Measurements from ENCODE around the gene HORMAD2.

HORMAD2 gene, protein sequence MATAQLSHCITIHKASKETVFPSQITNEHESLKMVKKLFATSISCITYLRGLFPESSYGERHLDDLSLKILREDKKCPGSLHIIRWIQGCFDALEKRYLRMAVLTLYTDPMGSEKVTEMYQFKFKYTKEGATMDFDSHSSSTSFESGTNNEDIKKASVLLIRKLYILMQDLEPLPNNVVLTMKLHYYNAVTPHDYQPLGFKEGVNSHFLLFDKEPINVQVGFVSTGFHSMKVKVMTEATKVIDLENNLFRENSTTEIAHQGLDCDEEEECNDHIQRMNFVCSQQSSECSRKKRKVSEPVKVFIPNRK

DNA sequence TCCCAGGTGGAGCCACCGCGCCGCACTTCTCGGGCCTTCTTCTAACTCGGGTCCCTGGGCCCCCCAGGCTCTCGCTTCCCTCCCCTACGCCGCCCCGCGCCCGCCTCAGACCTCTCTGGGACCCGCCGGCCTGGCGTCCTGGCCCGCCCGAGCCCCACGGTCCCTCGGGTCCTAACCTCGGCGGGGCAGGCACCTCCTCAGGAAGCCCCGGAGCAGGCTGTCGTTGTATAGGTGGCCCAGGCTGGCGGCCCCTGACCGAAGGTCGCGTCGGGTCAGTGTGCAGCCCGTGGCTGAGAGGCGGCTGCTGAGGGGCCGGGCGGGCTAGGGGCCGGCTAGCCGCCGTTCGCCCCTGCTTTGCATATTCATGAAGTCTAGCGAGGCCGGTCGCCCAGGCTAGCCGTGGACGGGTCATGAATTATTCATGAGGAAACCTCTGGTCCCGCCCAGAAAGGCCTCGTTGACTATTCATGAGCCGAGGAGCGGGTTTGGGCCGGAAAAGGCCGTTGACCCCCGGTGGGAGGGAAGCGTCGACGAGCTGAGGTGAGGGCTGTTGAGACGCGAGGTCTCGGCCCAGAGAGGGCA, at the start of gene HORMAD2:
Gene HORMAD2, plus strand, starts transcription at position 513 of the 582 bp plus-strand sequence. CDS start 13,489 bp downstream, outside the sequence.
- no peak for DNase-seq

DNA sequence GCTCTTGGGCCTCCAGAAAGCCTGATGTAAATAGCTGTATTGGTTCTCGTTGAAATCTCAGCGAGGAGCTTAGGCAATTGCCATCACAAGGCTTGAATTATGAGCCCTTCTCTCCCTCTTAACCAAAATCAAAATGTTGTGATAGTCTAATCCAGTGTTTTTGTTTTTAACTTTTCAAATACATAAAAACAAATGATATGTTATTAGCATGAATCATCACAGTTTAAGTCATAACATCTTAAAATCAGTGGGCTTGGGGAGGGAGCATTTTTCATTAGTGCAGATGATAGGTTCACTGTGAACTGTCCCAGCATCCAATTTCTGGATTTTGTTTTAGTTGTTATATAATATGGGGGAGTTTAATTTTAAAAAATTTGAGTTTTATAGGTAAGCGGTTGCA, 48.9 kb upstream of the HORMAD2 start:
- DNase-seq, result no peak

DNA sequence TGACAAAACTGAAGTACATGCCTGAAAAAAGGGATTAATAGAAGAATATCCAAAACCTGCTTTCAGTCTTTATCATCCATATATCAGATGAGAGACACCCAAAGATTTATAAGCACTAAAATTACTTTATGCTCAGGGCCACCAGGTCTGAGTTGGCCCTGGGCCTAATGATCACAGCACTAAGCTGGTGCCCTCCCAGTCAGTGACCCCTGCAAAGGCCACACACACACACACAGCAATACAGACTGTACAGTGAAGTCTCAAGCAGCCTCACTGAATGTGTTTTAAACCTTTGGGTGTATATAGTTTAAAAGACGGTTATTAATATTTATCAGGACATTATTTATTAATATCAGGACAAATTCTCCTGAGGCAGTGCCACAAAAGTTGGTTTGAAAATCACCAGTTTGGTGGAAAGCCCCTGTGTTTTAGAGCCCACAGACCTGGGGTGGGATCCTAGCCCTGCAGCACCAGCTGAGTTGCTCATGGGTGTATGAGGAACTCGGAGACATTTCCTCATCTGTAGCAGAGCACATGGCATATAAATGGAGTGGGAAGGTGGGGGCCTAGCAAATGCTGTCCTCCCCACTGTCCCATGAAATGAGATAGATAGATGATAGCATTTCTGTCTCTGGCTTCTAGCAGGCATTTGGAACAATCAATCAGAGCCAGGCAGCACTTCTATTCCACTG, 48.4 kb upstream of the HORMAD2 start:
- DNase-seq, result no peak

DNA sequence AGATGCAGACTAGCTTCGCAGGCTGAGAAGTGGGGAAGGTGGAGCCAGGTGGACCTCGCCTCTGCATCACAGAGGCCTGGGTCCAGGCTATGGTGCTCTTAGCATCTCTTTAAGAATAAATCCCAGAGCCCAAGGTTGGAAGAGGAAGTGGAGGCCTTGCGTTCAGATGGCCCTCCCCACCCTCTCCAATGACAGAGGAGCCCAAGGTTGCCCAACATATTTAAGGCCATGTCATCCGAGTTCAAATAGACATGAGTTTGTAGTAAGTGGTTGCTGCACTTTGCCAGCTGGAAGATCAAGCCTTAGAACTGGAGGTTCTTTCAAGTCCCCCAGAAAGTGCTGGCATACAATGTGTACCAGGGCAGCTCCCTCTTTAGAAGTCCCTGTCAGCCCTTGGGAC, 47.1 kb upstream of the HORMAD2 start:
- DNase-seq, result no peak

DNA sequence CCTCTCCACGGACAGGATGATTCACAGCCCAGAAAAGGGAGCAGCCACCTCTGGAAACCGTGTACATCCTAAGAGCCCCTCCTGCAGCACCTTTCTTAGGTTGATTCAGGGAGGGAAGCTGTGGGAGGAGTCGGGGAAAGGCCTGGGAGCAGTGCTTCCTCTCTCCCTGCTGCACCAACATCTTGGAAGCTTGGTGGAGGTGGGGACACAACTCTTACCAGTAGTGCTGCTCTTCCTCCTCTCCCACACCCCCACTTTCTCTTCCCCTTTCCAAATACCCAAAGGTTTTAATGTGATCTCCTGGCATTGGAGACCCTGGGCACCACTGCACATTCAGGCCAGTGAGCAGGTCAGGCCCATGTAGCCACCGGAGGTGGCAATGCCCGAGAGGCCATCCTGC, 46.4 kb upstream of the HORMAD2 start:
- no peak for DNase-seq

DNA sequence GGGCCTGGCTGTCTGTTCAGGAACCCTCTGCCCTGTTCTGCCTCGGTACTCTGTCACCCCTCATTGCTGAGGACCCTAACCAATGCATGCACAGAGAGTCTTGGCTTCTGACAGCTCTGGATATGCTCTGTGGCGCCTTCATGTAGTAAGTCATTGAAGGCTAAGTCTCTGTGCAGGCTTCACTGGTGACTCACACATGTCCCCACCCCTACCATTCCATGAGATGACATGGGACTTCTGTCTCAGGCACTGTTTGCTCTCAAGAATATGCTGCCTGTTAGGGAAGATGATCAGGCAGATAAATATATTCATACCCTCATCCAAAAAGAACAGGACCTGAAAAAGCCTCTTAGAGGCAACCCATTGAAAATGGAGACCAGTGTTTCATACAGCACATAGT, 43.6 kb upstream of the HORMAD2 start:
- no peak for DNase-seq

DNA sequence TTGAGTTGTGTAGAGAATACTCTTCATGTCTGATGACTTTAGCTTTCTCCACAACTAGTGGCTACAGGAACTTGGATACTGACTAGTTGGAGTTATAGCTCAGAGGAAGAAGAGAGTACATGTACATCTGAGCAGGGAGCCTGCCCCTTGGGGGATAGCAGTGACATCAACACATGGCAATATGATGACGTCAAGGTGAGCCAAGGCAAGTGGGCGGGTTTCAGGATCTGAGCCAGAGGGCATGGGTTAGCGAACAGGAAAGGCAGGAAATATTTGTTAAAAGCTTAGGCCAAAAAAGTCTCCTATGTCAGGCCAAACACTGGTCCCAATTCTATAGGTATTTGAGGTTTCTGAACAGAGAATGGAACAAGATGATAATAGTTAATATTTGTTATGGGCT, 42.0 kb upstream of the HORMAD2 start:
- no peak for DNase-seq

DNA sequence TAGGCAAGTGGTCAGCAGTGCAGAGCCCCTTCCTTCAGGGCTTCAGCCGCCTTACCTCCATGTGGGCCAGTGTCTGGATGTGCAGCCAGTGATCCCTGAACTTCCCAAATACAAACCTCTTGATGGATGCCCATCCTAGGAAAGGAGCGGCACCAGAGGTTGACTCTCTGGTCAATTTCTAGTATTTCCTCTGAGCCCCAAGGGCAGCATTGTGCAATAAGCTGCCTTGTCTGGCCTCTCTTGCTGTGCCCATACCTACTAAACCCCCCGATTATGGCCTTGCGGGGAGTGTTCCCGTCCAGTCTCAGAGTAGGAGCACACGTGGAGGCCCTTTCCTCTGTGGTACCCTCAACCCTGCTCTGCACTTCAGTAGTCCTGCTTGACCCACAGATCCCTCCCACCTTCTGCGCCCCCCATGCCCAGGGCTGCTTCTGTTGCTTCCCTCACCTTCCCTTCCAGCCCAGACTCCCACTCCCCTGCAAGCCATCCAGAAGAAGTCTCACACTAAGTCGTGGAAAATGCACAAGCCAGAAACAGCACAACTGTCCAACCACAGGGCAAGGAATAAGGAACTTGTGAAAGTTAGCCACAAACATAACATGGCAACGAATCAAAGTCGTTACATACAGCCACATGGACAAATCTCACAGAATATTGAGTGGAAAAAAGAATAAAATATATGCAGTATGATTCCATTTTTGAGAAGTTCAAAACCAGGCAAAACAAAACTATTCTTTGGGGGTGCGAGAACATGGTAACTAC, 39.6 kb upstream of the HORMAD2 start:
- no peak for DNase-seq

DNA sequence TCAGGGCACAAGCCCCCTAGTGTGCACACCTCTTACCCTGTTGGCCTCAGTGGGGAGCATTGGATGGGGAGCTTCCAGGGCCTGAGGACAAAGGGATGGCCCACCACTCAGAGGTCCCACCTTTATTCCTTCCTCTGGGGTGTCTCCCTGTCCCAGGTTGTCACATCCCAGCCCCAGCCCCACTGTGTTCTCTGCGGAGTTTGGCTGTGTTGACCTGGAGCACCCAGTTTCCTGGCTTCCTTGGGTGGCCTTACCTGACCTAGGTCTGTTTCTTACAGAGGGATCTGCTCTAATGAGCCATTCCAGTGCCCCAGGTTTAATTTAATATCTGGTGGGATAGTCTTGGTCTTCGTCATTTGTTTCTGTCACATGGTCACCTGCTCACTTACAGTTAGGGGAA, 38.8 kb upstream of the HORMAD2 start:
- DNase-seq, result no peak

DNA sequence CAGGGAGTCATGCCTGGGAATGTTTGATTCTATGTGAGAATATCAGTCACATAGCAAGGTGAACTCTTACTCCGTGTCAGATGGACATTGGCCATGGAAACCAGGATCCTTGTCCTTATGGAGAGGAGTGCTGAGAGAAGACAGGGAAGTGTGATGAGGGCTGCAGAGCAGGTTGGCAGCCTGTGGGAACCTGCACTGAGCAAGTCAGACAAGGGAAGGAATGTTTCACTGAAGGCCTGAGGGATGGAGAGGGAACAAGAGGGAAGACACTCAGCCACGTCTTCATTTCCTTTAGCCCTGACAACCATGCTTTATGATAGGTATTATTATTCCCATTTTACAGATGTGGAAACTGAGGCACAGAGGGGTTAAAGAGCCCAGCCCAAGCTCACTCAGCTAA, 38.4 kb upstream of the HORMAD2 start:
- no peak for DNase-seq

DNA sequence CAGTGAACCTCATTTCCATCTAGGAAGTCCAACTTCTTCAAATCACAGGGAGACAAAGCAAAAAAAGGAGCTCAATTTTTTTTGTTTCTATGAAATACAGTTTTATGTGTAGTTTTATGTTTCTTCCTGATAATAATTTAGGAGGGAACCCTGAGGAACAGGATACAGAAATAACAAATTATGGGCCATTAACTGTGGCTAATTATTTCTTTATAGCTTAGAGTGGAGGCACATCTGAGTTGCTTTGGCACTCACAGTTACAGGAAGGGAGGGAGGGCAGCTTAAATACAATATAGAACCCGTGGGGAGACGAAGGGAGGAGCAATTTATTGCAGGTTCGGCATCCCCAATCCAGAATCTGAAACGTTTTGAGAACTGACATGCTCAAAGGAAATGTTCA, 37.1 kb upstream of the HORMAD2 start:
- no peak for DNase-seq

DNA sequence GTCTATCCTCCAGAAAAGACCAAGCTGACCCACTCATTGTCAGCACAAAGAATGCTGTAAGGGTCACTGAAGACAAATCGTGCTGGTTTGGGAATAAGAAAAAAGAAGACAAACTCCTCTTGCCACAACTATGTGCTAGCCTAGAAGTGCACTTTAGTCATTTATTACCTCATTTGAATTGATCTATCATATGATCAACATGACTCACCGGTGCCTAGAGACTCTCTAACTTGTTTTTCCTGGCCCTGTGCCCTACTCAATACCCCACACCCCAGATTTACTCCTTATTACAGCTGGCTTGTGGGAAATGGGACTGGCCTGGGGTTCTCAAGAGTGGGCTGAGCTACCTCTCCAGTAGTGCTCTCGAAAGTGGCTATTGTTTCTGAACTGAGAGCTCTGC, 35.9 kb upstream of the HORMAD2 start:
- DNase-seq, result no peak

DNA sequence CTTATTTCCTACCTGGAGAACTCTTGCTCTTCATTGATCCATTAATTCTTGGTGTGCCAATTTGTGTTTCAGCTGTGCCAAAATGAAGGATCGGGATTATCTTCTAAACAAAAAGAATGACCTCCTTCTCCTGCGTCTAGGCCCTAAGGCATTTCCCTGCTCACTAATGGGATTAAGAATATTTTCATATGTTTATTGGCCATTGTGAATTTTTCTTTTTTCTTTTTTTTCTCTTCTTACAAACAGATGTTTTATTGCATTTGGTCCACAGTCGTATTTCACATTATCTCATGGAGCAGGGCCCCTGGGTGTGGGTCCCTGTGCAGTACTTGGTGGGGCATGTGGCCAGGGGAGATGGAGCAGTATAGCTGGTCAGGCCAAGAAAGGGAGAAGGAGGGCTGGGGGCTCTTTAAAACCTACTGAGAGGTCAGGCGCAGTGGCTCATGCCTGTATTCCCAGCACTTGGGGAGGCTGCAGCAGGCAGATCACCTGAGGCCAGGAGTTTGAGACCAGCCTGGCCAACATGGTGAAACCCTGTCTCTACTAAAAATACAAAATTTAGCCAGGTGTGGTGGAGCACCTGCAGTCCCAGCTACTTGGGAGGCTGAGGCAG, 35.3 kb upstream of the HORMAD2 start:
- DNase-seq, result no peak

DNA sequence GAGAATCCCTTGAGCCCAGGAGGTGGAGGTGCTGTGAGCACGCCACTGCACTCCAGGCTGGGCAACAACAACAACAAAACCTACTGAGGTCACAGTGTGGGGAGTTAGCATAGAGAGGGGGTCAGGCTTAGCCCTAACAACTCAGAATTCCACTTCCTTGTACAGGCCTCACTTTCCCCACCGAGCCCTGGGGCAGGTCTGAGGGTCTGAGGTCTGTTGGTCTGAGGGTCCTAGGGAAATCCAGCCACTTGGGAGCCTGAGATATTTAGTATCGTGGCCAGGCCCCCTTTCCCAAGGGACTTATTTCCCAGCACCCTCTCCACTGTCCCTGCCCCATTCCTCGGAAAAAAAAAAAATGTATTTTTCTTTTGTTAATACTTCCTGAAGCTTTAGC, 34.8 kb upstream of the HORMAD2 start:
- DNase-seq, result no peak

DNA sequence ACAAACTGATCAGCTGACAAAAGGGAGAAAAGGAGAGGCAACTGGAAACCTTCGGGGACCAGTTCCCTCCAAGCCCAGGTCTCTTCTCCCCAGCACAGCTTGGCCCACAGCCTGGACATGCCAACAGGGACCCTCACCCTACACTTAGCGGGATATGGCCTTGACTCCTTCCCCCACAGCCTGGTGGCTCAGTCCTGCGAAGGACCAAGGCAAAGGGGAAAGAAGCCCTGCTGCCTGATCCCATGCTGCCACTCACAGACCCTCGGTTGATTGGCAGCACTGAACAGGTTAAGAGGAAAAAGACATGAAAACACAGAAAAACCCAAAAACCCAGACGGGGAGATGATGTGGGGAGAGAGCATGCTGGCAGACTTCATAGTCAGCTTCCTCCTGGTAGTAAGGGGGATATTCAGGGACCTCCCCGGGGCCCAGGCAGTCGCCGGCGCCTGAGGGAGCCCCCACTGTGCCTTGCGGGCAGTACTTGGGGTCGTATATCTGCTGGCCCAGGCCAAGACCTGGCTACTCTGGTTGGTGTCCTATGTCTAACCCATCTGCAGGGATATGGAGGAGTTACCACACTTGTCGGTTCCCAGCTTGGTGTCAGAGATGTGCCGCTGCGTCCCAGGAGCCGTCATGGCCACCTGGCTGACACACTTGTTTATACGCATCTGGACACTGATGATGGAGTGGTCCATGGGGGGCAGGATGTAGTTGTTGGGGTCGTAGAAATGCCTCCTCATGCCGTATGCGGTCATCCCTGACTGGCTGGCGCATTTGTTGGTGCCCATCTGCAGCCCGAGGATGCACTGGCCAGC, 34.2 kb upstream of the HORMAD2 start:
- DNase-seq, result no peak

DNA sequence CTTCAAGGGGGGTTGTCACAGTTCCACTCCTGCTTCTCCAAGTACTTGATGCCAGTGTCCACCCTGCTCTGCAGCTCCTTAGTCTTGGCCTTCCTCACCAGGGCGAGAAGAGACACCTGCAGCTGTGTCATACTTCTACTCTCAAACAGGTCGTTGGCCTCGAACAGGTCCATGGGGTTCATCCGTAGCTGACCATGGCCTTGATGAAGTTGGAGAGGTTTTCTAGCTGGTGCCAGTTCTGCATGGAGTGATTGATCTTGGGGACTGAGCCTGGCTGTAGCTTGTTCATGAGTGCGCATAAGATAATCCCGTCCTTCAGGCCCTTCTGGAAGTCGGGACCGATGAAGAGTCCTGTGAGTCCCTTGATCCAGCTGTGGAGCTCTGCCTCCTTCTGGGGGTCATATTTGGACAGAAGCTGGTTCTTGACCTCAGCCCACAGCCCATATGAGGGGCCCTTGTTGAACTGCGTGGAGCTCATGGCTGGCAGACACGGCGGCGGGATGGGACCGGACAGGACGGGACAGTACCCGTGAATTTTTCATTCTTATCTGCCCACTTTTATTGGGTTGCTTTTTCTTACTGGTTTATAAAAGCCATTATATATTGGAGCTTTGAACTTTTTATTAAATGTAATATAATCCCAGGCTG, 33.4 kb upstream of the HORMAD2 start:
- no peak for DNase-seq

DNA sequence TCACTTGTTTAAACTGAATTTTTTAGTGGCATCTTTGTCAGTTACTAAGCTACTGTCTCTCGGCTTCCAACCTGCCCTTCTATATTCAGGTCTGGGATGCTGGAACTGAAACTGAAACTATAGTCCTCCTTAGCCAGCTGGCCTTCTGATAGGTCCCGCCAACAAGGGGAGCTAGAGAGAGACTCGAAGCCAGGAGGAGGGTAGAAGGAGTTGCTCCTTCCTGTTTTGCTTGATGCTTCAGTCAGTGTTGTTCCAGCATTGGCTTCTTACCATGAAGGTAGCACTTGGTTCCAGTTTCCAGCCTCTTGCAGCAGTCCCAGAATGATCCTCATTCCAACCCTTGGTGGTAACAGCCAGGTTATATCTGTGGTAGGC, 32.9 kb upstream of the HORMAD2 start:
- DNase-seq, result peak; percentile 56

DNA sequence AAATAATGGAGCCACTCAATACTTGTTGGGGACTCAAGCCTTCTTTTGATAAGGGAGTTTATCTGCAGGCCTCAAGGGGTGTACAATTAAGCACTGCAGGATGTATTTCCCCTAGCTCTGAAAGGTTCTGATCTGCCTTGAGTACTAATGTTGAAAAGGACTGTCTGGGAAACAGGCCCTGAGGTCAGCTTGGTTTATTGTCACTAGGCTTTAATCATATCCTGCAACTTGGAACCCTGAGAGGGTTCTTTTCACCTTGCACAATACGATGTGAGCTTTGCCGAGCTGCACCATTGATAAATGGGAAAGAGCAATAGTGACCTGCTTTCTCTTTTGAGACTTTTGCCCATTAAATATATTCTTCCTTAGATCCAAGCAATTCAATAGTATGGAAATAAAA, 31.6 kb upstream of the HORMAD2 start:
- DNase-seq, result no peak

DNA sequence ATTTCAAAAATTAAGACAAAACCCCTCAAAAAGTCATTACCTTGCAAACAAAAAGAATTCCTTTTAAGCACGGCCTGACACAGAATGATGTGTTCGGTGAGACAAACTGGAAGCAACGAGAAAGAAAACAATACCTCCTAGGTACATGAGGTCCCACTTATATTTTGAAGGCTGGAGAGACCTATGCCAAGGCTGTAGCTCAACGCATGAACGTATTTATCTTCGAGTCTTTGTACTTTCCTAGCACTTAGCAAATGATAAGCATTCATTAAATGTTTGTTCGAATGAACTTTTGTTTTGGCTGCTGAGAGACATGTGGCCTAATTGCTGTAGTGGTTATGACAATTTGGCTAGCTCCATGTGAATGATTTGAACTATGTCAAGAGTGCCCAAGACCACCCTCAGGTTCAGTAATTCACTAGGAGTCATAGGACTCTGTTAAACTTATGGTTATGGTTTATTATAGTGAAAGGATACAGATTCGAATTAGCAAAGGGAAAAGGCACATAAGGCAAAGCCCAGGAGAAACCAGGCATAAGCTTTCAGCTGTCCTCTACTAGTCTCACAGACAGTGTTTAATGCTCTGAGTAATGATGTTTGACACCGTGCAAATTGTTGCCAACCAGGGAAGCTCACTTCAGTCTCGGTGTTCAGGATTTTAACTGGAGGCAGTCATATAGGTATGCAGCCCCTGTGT, 26.0 kb upstream of the HORMAD2 start:
- DNase-seq, result no peak

DNA sequence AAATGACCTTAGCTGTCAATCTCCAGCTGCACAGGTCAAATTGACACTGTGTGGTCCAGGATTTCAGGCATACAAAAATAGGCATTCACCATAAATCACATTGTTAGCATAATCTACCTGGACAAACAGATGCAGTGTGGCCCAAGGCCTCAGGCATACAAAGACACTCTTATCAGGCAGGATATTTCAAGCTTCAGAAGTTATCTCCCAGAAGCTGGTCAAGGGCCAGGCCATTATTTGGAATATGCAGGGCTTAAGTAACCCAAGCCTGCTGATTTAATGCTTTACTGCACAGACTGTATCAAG, 25.5 kb upstream of the HORMAD2 start:
- no peak for DNase-seq

DNA sequence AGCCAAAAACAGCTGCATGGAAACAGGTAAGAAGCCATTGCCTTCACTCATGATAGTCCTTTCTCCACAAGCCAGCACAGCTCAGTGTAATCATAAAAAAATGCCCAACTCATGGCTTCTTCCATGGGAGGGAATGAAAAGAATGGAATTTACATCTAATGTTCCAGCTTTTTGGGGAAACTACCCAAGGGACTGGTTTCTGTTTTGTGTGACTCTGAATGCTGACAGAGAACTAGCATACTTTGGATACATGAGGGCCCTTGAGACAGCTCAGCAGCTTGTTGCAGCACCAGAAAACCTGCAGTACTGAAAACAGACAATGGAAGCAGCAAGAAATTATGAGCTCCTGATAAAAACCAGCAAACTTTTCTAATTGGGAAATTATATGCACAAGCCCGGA, 24.2 kb upstream of the HORMAD2 start:
- DNase-seq, result no peak
